Psoas muscle (tissue), 8 donors: Measurements from ENCODE around the gene MMP21. TPM values are rescaled to one million over a fixed set of nuclear protein-coding genes. Genes with fewer than 3 reads are reported as not detected.

ENCODE experiments used
- ATAC-seq, 4 donors: fragments of 200-7000 bp; cut with Tn5 transposase; one replicate each; pipeline ENCODE4 v1.9.1; 2020; ENCODE audit warnings: moderate library complexity in 3 of 4, mild to moderate bottlenecking in 2 of 4
- DNase-seq, 2 donors: peaks; one replicate each; pipeline ENCODE4 v3.0.0-alpha.2; 2020
- H3K27ac ChIP-seq: fragments of 200-600 bp; one replicate; pipeline ENCODE4 v1.8.0; 2022
- H3K27me3 ChIP-seq, 3 donors: fragments of 200-600 bp in 1 of 3; one replicate each; pipeline versions ENCODE4 v1.6.1 to v1.8.0; 2013 to 2022; ENCODE audit warnings: low read length in 2 of 3, mild to moderate bottlenecking in 2 of 3, moderate library complexity in 1 of 3; ENCODE audit not compliant: insufficient read depth in 3 of 3
- H3K36me3 ChIP-seq, 2 donors: fragments of 200-600 bp in 1 of 2; one replicate each; pipeline versions ENCODE4 v1.6.1 to v1.8.0; 2013 to 2022; ENCODE audit warnings: low read depth in 1 of 2, mild to moderate bottlenecking in 1 of 2, moderate library complexity in 1 of 2; ENCODE audit not compliant: insufficient read depth in 1 of 2
- H3K4me1 ChIP-seq: fragments of 200-600 bp; one replicate; pipeline ENCODE4 v1.8.0; 2022
- H3K4me3 ChIP-seq: fragments of 200-600 bp; one replicate; pipeline ENCODE4 v1.8.0; 2022; ENCODE audit warnings: mild to moderate bottlenecking
- H3K9me3 ChIP-seq: fragments of 200-600 bp; one replicate; pipeline ENCODE4 v1.8.0; 2022
- WGBS, 3 donors: extraction: QIAGEN DNeasy Blood & Tissue Kit; methylation state at CpG; one replicate each; pipeline versions ENCODE4 v1.1.6 to v1.1.7; 2013; 5-methylcytosine and 5-hydroxymethylcytosine counted together
- intact Hi-C, 2 donors: fragments of 100-400 bp; cut with DNase I; formaldehyde crosslinking; loops; one replicate each; pipeline versions ENCODE4 v1.11.0 to v1.14.2; 2022
- polyA plus RNA-seq, 3 donors: library from polyadenylated mRNA; stranded (reverse); fragments of 200-250 nt; gene quantifications; one replicate each; pipeline ENCODE4 v1.2.3, GENCODE V29; 2013
- total RNA-seq, 4 donors: library from RNA; stranded (reverse); fragmentation: NEBNext Ultra II Directional in 2 of 4; extraction: Animal tissue kit (Norgen Biotek cat#: 25700) in 2 of 4; gene quantifications; one replicate each; pipeline versions ENCODE4 v1.2.1 to v1.2.4, GENCODE V29; 2021 to 2023
- TF ChIP-seq, protein P1 (sequence below): fragments of 200-600 bp; IDR thresholded peaks from one replicate; pipeline ENCODE4 v1.8.0; 2022; ENCODE audit warnings: antibody characterized with exemption
- donor health status: healthy with polysubstance abuse.
- donor health status: DM: no; HTN: no; CAD: no; lungs with moderate emphysema.
- donor health status: Bipolar disorder and iron deficiency.
- donor health status: healthy.
- donor health status: DM: yes; HTN: yes; CAD: no.
- donor health status: DM: no; HTN: no; CAD: no.
- donor health status: DM: no; HTN: no; CAD: no.
- donor health status: DM: yes; HTN: yes; CAD: no.

MMP21 gene
- total and polyA plus RNA-seq, 7 donors = 0.03 to 0.17 (median 0.04) TPM; not detected in 4

DNA sequence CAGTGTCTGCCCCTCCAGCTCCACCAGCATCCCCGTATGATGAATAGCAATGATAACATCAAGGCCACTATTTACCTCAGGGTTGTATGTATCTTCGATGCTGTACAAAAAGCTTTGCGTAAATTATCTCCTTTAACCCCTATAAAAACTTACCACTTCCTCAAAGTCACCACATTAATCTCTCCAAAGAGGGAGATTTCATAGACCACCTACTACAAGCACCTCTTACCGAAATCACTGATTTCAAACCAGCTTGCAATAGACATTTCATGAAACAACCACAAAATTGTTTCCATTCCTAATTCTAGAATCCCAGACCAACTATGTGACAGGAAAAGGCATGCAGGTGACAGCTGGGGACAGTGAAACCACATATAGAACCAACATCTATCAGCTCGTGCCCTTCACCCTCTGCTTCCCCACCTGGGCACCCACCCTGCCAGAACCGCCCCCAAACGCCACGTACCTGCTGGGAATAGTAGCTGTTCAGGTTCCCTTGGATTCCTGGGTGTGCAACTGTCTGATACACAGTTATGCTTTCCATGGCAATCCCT lies 20.1 kb upstream of the MMP21 start:
- no peak overlapping the region for H3K4me3 ChIP-seq
- DNase-seq = no peak
- no peak overlapping the region for H3K27ac ChIP-seq
- 84 to 88% (median 84%) methylated on average over 8 of the region's 8 CpGs for WGBS, 3 donors
- no peak for ATAC-seq
- no peaks in the 10 kb centered on the region for H3K27me3 ChIP-seq
- H3K4me1 ChIP-seq = no peaks in the 10 kb centered on the region
- H3K36me3 ChIP-seq = peaks cover 0 to 92% of the 10 kb centered on the region in 2 donors
- intact Hi-C loops = no loop called here
- no peaks in the 10 kb centered on the region for H3K9me3 ChIP-seq
- TF ChIP-seq, protein P1, sequence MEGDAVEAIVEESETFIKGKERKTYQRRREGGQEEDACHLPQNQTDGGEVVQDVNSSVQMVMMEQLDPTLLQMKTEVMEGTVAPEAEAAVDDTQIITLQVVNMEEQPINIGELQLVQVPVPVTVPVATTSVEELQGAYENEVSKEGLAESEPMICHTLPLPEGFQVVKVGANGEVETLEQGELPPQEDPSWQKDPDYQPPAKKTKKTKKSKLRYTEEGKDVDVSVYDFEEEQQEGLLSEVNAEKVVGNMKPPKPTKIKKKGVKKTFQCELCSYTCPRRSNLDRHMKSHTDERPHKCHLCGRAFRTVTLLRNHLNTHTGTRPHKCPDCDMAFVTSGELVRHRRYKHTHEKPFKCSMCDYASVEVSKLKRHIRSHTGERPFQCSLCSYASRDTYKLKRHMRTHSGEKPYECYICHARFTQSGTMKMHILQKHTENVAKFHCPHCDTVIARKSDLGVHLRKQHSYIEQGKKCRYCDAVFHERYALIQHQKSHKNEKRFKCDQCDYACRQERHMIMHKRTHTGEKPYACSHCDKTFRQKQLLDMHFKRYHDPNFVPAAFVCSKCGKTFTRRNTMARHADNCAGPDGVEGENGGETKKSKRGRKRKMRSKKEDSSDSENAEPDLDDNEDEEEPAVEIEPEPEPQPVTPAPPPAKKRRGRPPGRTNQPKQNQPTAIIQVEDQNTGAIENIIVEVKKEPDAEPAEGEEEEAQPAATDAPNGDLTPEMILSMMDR = no peak

GRCh38 chr10:125795128-125795527 lies 19.5 kb upstream of the MMP21 start:
- Histone ChIP-seq H3K36me3 (peaks cover 0 to 89% of the 10 kb centered on the region in 2 donors), H3K9me3 (no peaks in the 10 kb centered on the region), H3K4me1 (no peaks in the 10 kb centered on the region), H3K27ac (no peak overlapping the region), H3K4me3 (no peak overlapping the region), H3K27me3 (no peaks in the 10 kb centered on the region)
- DNase-seq (no peak), ATAC-seq (no peak)
- TF ChIP-seq, protein P1 = no peak
- WGBS, 3 donors = 69 to 73% (median 72%) methylated on average over 2 of the region's 2 CpGs
- intact Hi-C loops = no loop called here

- intact Hi-C loops = no loop called here
- WGBS, 3 donors = 79 to 84% (median 79%) methylated on average over 14 of the region's 14 CpGs
- Histone ChIP-seq H3K4me1 (no peaks in the 10 kb centered on the region), H3K27me3 (no peaks in the 10 kb centered on the region), H3K4me3 (no peak overlapping the region), H3K36me3 (peaks cover 2 to 92% of the 10 kb centered on the region in 2 donors), H3K9me3 (no peaks in the 10 kb centered on the region), H3K27ac (no peak overlapping the region)
- TF ChIP-seq, protein P1 = no peak
- ATAC-seq (no peak), DNase-seq (no peak)
Observed at GRCh38 chr10:125792342-125793300, 17.0 kb upstream of the MMP21 start.

GRCh38 chr10:125788156-125789034 lies 12.8 kb upstream of the MMP21 start:
- Histone ChIP-seq H3K4me1 (no peaks in the 10 kb centered on the region), H3K27ac (no peak overlapping the region), H3K27me3 (no peaks in the 10 kb centered on the region), H3K4me3 (no peak overlapping the region), H3K9me3 (no peaks in the 10 kb centered on the region), H3K36me3 (peaks cover 2 to 53% of the 10 kb centered on the region in 2 donors)
- TF ChIP-seq, protein P1 = no peak
- intact Hi-C loops = no loop called here
- ATAC-seq = no peak
- WGBS, 3 donors = 86 to 88% (median 87%) methylated on average over 15 to 17 of the region's 17 CpGs
- no peak for DNase-seq
